GM21447 (cell line): ENCODE data around the gene SLC6A17.

Experiments used
- ATAC-seq: cut with Tn5 transposase; IDR thresholded peaks from one replicate; pipeline ENCODE4 v1.9.1; 2021; ENCODE audit not compliant: unreplicated experiment

Gene SLC6A17

DNA sequence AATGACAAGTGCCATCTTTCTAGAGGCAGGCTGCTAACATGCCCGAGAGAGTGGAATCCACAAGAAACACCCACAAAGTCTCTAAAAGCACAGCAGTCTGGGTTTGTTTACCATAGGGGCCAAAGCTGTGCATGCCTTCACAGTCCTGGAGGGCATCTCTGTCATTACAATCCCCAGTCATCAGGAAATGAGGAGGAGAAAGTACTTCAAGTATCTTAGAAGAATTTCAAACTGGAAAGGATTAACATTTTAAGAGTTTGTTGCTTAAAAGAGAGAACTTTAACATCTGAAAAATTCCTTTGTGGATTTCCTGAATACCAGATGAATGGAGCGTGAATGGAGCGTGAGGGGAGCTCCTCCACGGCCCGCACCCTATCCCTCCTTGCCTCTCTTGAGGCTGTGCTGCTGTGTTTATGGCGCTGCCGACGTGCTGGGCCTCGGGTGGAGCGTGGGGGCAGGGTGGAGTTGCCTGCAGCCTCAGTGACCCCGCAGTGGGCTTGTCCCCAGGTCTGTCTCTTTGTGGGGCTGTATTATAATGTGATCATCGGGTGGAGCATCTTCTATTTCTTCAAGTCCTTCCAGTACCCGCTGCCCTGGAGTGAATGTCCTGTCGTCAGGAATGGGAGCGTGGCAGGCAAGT lies 23.3 kb downstream of the SLC6A17 start:
- ATAC-seq: no peak

DNA sequence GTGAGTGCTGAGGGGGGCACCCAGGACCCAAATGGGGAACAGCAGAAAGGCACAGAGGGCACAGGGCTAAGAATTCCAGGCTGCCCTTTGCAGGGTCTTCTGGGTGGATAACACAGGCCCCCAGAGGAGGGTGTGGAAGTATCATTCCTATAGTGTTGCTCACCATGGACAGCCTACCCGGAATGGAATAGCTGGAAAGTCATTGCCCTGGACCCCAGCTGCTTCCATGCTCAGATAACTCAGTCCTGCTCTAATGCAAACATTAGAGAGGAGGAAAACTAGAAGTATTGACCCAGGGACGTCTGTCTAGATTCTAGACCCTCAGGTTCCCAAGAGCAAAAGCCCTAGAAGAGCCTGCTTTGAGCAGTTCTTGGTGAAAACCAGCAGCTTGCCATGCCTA lies 24.7 kb downstream of the SLC6A17 start:
- no peak for ATAC-seq

DNA sequence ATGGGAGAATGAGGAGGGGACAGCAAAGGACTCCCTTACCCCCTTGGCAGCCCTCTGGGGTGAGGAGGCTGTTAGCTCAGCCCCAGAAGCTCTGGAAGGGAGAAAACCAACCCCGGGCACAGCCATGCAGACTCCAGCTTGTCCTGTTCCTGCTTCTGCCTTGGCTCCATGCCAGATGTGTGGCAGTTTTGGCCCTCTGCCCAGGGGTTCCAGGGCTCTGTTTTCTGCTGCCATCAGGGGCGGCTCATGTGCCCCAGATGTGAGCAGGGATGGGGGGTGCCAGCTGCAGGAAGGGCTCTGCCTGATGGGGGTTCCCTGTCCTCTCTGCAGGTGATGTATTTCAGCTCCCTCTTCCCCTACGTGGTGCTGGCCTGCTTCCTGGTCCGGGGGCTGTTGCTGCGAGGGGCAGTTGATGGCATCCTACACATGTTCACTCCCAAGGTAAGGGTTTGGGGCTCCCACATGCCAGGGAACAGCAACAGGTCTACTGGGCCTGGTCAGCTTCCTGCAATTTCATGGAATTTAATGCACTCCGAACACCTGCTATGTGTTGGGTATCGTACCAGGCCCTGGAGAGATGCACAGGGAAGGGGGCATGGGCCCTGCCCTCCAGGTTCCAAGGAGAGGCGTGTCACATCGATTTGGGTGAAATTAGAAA lies 26.1 kb downstream of the SLC6A17 start:
- no peak for ATAC-seq

DNA sequence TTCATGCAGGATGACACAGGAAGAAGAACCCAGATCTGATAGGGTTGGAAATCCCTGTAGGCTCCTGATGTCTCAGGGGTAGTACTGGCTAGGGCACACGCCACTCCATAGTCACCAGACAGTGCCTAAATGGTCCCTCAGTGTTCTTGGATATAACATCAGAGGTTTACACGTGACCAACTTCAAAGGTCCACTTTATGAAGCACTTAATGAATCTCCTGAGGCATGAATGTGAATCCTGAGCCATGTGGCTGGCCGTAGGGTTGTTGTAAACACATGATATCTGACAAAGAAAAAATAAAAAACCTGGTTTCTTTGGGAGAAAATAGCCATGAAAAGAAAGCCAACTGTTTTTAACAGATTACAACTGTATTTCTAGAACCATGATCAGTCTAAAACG lies 27.5 kb downstream of the SLC6A17 start:
- no peak for ATAC-seq

DNA sequence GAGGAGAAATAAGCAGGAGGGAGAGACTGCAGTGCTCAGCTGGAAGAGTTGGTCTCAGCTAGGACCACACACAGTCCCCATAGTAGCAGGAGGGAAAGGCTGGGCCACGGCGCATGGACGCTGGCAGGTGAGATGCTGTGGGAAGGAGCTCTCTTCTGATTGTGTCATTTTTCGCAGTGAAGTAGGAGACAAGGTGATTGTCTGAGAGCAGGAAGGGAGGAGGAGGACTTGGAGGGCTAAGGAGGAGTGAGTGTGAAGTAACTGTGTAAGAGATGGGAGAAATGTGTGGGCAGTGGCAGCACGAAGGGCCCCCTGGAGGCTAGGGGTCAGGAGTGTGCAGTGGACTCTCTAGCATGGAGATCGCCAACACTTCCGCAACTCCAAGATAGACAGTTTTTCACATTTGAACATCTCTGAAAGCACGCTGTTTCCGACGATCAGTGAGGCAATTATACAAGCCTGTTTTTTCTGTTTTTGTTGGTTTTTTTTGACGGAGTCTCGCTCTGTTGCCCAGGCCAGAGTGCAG lies 33.4 kb downstream of the SLC6A17 start:
- no peak for ATAC-seq

DNA sequence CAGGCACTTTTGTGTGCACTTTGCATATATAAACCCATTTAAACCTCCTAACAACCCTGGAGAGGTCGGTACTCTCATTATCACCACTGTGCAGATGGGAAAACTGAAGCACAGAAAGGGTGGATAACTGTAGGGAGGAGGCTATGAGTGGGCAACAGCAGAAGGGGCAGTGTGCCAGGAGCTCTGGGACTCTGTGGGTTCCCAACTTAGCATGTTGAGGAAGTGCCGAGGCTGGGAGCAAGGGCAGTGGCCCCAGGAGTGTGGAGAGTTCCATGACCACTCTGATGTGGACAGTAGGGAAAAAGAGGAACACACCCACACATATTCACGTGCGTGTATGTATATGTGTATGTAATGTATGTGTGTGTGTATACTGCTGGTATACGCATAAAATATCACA lies 34.2 kb downstream of the SLC6A17 start:
- ATAC-seq: no peak

DNA sequence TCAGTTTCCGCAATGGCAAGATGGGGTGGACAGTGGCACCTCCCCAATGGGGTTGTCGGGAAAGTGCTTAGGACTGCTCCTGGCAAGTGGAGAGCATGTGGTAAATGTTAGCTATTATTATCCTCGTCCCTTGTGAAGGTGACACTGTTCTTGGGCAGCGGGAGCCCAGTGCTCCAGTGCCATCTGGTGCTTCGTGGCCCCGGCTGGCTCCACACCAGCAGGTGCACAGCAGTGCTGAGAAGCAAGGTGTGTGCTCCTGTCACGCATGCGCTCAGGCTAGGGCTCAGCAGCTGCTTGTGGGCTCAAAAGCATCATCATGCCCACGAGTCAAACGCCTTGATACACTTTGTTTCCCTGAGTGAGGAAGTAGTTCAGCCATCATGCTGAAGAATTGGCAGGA lies 34.9 kb downstream of the SLC6A17 start:
- no peak for ATAC-seq

DNA sequence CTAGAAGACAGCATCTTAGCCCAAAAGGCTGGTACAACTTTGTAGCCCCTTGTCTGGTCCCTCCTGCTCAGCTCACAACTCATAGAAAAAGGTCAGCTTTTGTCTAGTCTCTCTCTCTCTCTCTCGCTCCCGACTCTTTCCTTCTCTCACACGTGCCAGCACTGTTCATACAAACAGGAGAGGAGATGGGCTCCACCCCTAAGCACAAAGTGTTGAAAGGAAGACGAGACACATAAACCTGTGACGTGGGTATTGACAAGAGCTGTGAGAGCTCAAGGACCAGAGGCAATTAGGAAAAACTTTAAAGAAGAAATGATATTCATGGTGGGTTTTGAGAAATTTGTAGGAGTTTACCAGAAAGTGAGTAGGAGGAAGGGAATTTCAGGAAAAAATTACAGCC lies 36.3 kb downstream of the SLC6A17 start:
- ATAC-seq: no peak

DNA sequence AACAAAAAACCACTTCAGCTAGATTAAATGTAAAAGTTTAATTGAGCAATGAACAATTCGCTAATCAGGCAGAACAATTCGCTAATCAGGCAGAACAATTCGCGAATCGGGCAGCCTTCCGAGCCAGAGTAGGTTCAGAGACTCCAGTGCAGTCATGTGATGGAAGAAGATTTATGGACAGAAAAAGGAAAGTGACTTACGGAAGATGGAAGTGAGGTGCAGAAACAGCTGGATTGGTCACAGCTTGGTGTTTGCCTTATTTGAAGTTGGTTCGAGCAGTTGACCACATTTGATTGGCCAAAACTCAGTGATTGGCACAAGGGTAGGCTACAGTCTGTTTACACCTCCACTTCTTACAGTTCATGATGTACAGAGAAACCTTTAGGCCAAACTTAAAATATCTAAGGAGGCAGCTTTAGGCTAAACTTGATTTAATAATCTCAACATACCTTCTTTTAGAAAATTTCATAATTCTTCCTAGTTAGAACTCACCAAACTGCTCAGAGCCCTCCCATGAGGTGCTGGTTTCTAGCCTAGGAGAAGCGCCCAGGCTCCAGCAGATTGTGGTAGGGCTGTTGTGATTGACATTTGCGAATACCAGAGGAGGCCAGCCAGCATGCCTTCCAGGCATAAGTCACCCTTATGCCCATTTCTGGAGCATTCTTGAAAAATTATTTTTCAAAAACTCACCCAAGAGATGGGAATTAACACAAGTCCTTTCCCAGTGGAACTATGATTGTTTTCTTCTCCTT lies 37.0 kb downstream of the SLC6A17 start:
- no peak for ATAC-seq

DNA sequence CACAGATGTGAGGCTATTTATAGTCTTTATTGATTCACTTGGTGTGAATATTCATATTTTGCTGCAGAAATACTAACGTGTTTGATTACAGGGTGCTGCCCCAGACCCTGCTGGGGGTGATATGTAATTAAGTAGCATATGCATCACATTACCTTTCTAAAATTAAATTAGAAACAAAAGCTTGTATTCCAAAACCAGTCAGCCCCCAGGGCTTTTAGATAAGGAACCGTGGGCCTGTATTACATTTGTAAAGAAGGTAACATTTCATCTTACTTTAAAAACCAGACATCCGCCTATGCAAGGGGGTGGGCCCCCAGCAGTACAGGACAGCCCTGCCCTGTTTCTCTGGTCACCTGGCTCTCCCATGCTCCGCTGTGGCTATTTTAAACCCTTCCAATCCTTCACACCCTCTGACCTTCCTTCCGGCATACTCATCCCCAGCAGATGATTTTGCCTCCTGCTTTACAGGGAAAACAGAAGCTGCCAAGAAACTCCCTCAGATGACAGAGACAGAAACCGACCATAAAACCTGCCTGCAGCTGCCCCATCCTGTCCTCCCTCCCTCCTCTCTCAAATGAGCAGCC lies 37.8 kb downstream of the SLC6A17 start:
- ATAC-seq: no peak

DNA sequence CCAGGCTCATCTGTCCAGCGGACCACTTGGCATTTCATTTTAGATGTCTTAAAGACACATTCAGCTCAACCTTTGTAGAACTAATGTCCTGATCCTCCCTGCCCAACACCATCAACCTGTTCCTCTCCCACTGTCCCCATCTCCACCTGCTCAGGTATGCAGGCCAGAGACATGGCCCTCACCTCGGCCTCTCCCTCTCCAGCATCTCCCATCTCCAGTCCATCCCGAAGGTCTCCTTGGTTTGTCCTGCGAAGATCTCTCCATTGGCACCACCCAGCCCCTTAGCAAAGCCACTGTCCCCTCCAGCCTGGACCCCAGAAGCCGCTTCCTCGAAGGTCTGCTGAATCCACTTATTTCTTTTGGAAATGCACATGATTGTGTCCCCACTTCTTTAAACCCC lies 38.9 kb downstream of the SLC6A17 start:
- ATAC-seq: no peak

DNA sequence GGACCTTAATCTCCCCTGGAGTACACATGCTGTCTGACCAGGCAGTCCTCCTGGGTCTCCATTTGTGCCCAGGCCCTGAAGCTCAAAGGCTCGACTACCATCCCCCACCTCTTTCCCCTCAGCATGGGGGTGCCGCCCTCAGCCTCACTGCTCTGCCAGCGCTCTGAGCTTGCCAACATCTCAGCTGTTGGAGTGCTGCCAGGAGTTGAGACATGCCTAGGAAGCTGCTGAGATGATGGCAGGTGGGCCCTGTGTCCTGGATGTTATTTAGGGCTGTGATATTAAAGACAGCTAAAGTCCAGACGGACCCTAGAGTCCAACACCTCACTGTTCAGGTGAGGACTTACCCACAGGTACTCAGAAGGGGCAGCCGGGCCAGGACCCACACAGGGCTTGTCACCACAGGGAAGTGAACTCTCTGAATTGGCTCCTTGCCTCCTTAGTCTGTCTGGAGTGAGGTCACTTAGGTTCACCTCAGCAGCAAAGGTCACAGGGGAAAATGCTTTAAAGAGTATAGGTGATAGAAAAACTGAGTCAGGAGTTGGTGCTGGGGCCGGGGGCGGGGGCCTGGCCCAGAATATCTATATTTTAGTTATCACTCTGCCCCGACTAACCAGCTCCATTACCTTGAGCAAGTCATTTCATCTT lies 40.1 kb downstream of the SLC6A17 start:
- ATAC-seq: no peak

DNA sequence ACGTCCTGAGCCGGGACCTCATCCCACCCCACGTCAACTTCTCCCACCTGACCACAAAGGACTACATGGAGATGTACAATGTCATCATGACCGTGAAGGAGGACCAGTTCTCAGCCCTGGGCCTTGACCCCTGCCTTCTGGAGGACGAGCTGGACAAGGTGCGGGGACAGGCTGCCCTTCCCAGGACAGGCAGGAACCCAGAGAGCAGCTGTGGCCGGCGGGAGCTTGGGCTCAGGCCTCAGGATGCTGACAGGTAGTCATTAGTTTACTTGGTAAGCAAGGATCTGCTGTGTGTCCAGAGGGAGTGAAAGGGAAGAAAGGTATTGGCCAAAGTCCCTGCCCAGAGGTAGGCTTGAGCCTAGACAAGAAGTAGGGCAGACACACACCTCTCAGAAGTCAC lies 42.2 kb downstream of the SLC6A17 start:
- no peak for ATAC-seq

DNA sequence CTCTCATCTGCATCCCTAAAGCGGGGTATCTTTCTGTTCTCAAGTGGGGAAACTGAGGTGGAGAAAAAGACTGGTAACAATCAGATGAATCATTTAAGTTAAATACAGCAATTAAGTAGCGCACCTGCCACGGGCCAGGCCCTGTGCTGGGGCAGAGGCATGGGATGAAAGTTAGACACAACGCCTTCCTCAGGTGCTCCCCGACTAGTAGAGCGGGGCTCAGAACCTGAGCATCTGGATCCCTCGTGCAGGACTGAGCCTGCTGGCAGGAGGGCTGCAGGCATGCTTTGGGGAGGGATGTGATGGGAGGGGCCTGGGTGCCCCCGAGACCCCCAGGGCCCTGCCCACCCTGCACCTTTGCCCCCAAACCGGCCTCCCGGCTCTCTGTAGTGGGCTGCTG lies 44.9 kb downstream of the SLC6A17 start:
- no peak for ATAC-seq

DNA sequence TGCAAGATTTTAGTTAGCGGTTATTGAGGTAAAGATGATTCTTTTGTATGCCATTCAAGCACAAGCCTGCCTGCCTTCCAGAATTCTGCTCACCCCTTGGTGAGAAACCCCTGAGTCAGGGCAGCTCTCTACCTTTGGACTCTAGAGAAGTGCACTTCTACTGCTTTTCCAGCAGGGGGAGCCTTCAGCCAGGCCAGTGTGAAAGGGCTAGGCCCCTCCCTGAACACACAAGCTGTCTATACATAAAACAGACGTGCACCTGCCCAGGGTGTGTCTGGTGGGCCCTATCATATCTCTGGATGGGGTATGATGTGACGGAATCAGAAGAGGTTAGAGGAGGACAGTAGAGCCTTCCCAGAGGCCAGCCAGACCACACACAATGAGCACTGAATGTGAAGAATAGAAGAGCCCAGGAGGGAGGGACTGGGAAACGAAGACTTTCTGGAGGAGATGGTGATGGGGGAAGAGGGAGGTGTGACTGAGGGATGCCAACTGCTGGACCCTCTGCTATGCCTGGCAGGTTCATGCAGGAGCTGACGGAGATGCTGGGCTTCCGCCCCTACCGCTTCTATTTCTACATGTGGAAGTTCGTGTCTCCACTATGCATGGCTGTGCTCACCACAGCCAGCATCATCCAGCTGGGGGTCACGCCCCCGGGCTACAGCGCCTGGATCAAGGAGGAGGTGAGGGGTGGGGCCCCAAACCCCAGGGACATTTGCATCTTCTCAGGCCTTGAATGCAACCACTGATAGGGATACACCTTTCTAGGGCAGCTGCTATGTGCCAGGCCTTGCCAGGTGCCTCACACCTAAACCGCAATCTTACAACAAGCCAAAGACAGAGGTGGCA lies 46.8 kb downstream of the SLC6A17 start:
- ATAC-seq: peak; percentile 62

DNA sequence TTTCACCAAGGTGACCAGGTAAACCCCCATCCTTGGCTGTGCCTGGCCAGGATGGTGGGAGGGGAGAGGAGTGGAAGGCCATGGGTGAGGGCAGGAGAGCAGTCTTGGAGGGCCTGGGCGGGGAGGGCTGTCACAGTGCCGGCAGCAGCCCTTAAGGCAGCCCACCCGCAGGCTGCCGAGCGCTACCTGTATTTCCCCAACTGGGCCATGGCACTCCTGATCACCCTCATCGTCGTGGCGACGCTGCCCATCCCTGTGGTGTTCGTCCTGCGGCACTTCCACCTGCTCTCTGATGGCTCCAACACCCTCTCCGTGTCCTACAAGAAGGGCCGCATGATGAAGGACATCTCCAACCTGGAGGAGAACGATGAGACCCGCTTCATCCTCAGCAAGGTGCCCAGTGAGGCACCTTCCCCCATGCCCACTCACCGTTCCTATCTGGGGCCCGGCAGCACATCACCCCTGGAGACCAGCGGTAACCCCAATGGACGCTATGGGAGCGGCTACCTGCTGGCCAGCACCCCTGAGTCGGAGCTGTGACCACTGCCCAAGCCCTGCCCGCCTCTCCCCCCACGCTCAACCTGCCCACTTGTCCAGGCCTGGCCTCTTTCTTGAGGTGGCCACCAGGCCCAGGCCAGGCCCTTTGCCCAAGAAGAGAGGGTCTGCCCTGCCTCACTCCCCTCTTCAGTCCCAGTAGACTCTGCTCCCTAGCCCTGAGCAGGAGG lies 47.8 kb downstream of the SLC6A17 start:
- no peak for ATAC-seq

DNA sequence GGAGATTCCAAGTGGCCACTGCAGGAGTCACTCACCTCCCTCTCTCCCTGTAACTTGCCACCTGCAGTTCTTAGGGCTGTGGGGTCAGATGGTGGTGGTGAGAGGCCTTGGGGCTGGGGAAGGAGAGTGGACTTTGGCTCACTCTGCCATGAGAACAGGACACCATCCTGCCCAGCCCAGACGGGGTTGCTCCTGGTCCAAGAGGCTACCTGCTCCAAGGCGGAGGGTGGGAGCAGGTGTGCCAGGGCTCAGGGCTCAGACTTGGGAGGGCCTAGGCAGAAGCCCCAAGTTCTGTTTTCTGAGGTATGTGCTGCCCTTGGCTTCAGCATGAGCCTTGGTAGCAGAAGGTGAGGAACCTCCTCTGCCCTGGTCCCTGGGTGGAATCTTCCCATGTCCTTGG lies 48.5 kb downstream of the SLC6A17 start:
- ATAC-seq: no peak

DNA sequence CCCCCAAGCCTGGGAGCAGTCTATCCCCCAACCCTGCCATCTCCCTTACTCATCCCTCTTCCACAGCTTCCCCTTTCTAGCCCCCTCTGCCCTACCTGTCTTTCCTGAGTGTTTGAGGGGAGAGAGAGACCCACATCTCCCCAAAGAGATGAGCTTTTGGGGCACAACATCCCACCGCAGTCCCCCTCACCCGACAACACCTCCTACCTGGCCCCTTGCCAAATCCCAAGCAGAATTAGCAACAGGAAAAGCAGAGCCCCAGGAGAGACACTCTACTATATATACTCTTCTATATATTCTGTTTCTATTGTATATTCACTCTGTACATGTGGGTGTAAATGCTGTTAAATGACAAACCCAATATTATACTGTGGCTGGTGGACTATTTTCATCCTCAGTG lies 49.9 kb downstream of the SLC6A17 start:
- no peak for ATAC-seq

DNA sequence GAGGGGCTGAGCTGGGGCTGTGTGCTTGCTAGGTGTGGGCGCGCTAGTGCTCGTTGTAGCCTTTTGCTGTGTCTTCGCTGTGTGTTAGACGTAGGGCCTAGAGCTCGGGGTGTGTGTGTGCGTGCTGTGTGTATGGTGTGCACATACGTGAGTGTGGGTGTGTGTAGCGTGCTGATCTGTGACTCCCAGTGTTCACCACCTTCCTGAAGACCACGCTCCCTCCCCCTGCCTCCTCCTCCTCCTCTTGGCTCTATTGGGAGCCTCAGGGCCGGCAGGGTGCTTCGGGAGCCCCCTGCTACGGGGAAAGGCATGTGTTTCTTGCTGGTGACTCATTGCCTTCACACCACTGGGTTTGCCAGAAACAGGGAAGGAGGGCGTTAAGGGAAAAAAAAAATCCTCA lies 50.4 kb downstream of the SLC6A17 start:
- ATAC-seq: no peak
